Tibial nerve (tissue), 4 donors: Measurements from ENCODE around the gene ACP3.

Experiments used
- CTCF ChIP-seq, 5 experiments: fragments of 200-600 bp in 3 of 5; fragments of 450-650 bp in 2 of 5; sonication (generic) in 3 of 5; IDR thresholded peaks; one replicate each; pipeline ENCODE4 v1.5.1; 2016 to 2019; ENCODE audit warnings: antibody characterized with exemption in 5 of 5, mild to moderate bottlenecking in 3 of 5, moderate library complexity in 2 of 5
- EP300 ChIP-seq, 2 donors: sonication (generic); formaldehyde crosslinking; IDR thresholded peaks; one replicate each; pipeline ENCODE4 v1.6.1; 2017; ENCODE audit warnings: antibody characterized with exemption in 2 of 2, mild to moderate bottlenecking in 1 of 2

GRCh38 chr3:132368962-132369361, 51.8 kb downstream of the ACP3 start:
- TF ChIP-seq CTCF (IDR thresholded peaks at IDR 0.05): no peak
- TF ChIP-seq EP300 (IDR thresholded peaks at IDR 0.05): no peak
